Endothelial cell of umbilical vein (primary cell): ENCODE data around the gene SP9. TPM values are rescaled to one million over a fixed set of nuclear protein-coding genes. Genes with fewer than 3 reads are reported as not detected.

ENCODE experiments used
- BruUV-seq: library from RNA; stranded (reverse); fragments of 400-500 nt; replicated peaks from 2 replicates; lab custom pipeline; 2021; lab: Mats Ljungman, UMichigan
- CTCF ChIA-PET: fragments of 300-600, 350-600 bp; sonication (Branson Sonifier 250); formaldehyde crosslinking; loops from one replicate; lab custom pipeline; 2021; ENCODE audit warnings: antibody characterized with exemption, inconsistent platforms; lab: Charles Lee
- POLR2A ChIA-PET: fragments of 300-600, 350-600 bp; sonication (Branson Sonifier 250); formaldehyde crosslinking; loops from one replicate; lab custom pipeline; 2021; ENCODE audit warnings: antibody characterized with exemption, inconsistent platforms; lab: Charles Lee
- DNase-seq: peaks from one replicate; pipeline ENCODE4 v3.0.0-alpha.2; 2011; ENCODE audit warnings: low read depth, low spot score
- FAIRE-seq: peaks from 2 replicates; lab custom pipeline; 2011; peaks lifted over from hg19 to GRCh38; lab: Jason Lieb, UNC
- H2AFZ ChIP-seq: 2 replicates; pipeline ENCODE4 v1.6.0; 2012; ENCODE audit warnings: low read depth, low read length, control low read depth, inconsistent platforms
- H3K27ac ChIP-seq: 2 replicates; pipeline ENCODE4 v1.5.1; 2011; ENCODE audit warnings: low read depth, mild to moderate bottlenecking, control low read depth, low read length, moderate library complexity; ENCODE audit not compliant: insufficient read depth
- H3K27me3 ChIP-seq, 2 experiments: 2 replicates each; pipeline versions ENCODE4 v1.6.0 to v1.6.1; 2011; ENCODE audit warnings: low read length in 2 of 2, mixed read lengths in 1 of 2; ENCODE audit not compliant: control insufficient read depth in 2 of 2, insufficient read depth in 2 of 2
- H3K36me3 ChIP-seq, 2 experiments: 2 replicates in 1 of 2; 3 replicates in 1 of 2; pipeline ENCODE4 v1.5.1; 2011; ENCODE audit warnings: low read length in 2 of 2, mild to moderate bottlenecking in 1 of 2, moderate library complexity in 1 of 2; ENCODE audit not compliant: control insufficient read depth in 2 of 2, insufficient read depth in 2 of 2; ENCODE audit errors: extremely low read depth in 1 of 2
- H3K4me1 ChIP-seq: 3 replicates; pipeline ENCODE4 v1.5.1; 2011; ENCODE audit warnings: mild to moderate bottlenecking, low read length; ENCODE audit not compliant: control insufficient read depth, insufficient read depth; ENCODE audit errors: extremely low read depth
- H3K4me2 ChIP-seq: 2 replicates; pipeline ENCODE4 v1.6.1; 2011; ENCODE audit warnings: low read length, control low read depth, mixed read lengths; ENCODE audit not compliant: insufficient read depth
- H3K4me3 ChIP-seq, 3 experiments: fragments of 200-600 bp in 1 of 3; sonication (generic), shearing (Covaris generic) in 1 of 3; replicated peaks in 1 of 3; 2 replicates each; pipeline ENCODE4 v1.5.1; 2011 to 2016; ENCODE audit warnings: control low read depth in 3 of 3, low read length in 3 of 3, mild to moderate bottlenecking in 2 of 3, inconsistent platforms in 1 of 3, low read depth in 1 of 3, moderate library complexity in 1 of 3; ENCODE audit not compliant: insufficient read depth in 1 of 3
- H3K79me2 ChIP-seq: 2 replicates; pipeline ENCODE4 v1.6.0; 2012; ENCODE audit warnings: low read length, inconsistent platforms; ENCODE audit not compliant: control insufficient read depth, insufficient read depth
- H3K9ac ChIP-seq: replicated peaks from 2 replicates; pipeline ENCODE3; 2011; ENCODE audit warnings: low read length, control low read depth; ENCODE audit not compliant: insufficient read depth; ENCODE audit errors: extremely low read depth
- H3K9me1 ChIP-seq: replicated peaks from 3 replicates; pipeline ENCODE4 v1.6.0; 2011; ENCODE audit warnings: mild to moderate bottlenecking, low read length; ENCODE audit not compliant: control insufficient read depth, insufficient read depth; ENCODE audit errors: extremely low read depth
- H3K9me3 ChIP-seq: replicated peaks from 2 replicates; pipeline ENCODE4 v1.5.1; 2012; ENCODE audit warnings: low read length, inconsistent platforms; ENCODE audit not compliant: control insufficient read depth, insufficient read depth
- H4K20me1 ChIP-seq: replicated peaks from 2 replicates; pipeline ENCODE3; 2011; ENCODE audit warnings: mild to moderate bottlenecking, low read length; ENCODE audit not compliant: control insufficient read depth, insufficient read depth; ENCODE audit errors: extremely low read depth
- EZH2 ChIP-seq: IDR thresholded peaks from 2 replicates; pipeline ENCODE4 v1.6.1; 2012; ENCODE audit warnings: borderline replicate concordance, low read depth, mild to moderate bottlenecking, moderate library complexity, low read length, inconsistent platforms; ENCODE audit not compliant: severe bottlenecking
- GATA2 ChIP-seq: IDR thresholded peaks from 2 replicates; pipeline ENCODE4 v1.7.0; 2011; ENCODE audit warnings: low read depth, mild to moderate bottlenecking, moderate library complexity, mixed read lengths, low read length; ENCODE audit not compliant: insufficient read length, insufficient read depth
- JUN ChIP-seq: IDR thresholded peaks from 2 replicates; pipeline ENCODE4 v1.6.1; 2011; ENCODE audit warnings: borderline replicate concordance, low read depth; ENCODE audit not compliant: insufficient read length, insufficient read depth
- POLR2A ChIP-seq: IDR thresholded peaks from 2 replicates; pipeline ENCODE4 v1.6.1; 2012; ENCODE audit warnings: low read depth, mild to moderate bottlenecking, control low read depth, low read length
- dilution Hi-C: fragments of 300-500 bp; cut with MboI; formaldehyde crosslinking; loops from one replicate; pipeline ENCODE4 v1.15.0; 2019; ENCODE audit warnings: low sequenced_read_pairs; ENCODE audit not compliant: extremely low pct_ligation_motif_present
- intact Hi-C: fragments of 100-400 bp; cut with micrococcal nuclease; formaldehyde crosslinking; loops from one replicate; pipeline ENCODE4 v1.10.0; 2022
- polyA plus RNA-seq, 4 experiments: library from polyadenylated mRNA; depleted of rRNA in 3 of 4; stranded (reverse) in 3 of 4; unstranded in 1 of 4; fragments of >200 nt; gene quantifications; 2 replicates each; pipeline versions ENCODE4 v1.2.1 to v1.2.3, GENCODE V29; 2011 to 2012; ENCODE audit warnings: missing spikeins in 1 of 4
- total RNA-seq: library from RNA; stranded (reverse); gene quantifications from 2 replicates; pipeline ENCODE4 v1.2.3, GENCODE V29; 2021
- TF ChIP-seq, protein P1 (sequence below): IDR thresholded peaks from 2 replicates; pipeline ENCODE4 v1.6.1; 2011; ENCODE audit not compliant: insufficient read depth, insufficient read length

The SP9 gene
- total and polyA plus RNA-seq, 2 donors (not counting 3 experiments of a cell fraction or from before 2014, with no cell fraction given), result not detected

GRCh38 chr2:174333017-174333371 is 1.8 kb upstream of the SP9 start:
- H3K27me3 ChIP-seq, result peaks cover 88 to 96% of the 10 kb centered on the region in 2 experiments
- no TSS peak for BruUV-seq
- no peaks in the 10 kb centered on the region for H4K20me1 ChIP-seq
- no peak overlapping the region for H3K4me2 ChIP-seq
- H3K36me3 ChIP-seq, result no peaks in the 10 kb centered on the region
- FAIRE-seq (no peak), DNase-seq (no peak)
- no peak overlapping the region for H2AFZ ChIP-seq
- peaks cover 26% of the 10 kb centered on the region for H3K4me1 ChIP-seq
- H3K79me2 ChIP-seq, result no peaks in the 10 kb centered on the region
- no peak overlapping the region for H3K9ac ChIP-seq
- TF ChIP-seq JUN (no peak), GATA2 (no peak), POLR2A (no peak)
- ChIA-PET CTCF (no interaction called here), POLR2A (no interaction called here)
- H3K4me3 ChIP-seq, result no peak overlapping the region
- H3K9me3 ChIP-seq, result no peaks in the 10 kb centered on the region
- no peaks in the 10 kb centered on the region for H3K9me1 ChIP-seq
- intact Hi-C loops (no loop called here), dilution Hi-C loops (no loop called here)
- no peak overlapping the region for H3K27ac ChIP-seq

DNA sequence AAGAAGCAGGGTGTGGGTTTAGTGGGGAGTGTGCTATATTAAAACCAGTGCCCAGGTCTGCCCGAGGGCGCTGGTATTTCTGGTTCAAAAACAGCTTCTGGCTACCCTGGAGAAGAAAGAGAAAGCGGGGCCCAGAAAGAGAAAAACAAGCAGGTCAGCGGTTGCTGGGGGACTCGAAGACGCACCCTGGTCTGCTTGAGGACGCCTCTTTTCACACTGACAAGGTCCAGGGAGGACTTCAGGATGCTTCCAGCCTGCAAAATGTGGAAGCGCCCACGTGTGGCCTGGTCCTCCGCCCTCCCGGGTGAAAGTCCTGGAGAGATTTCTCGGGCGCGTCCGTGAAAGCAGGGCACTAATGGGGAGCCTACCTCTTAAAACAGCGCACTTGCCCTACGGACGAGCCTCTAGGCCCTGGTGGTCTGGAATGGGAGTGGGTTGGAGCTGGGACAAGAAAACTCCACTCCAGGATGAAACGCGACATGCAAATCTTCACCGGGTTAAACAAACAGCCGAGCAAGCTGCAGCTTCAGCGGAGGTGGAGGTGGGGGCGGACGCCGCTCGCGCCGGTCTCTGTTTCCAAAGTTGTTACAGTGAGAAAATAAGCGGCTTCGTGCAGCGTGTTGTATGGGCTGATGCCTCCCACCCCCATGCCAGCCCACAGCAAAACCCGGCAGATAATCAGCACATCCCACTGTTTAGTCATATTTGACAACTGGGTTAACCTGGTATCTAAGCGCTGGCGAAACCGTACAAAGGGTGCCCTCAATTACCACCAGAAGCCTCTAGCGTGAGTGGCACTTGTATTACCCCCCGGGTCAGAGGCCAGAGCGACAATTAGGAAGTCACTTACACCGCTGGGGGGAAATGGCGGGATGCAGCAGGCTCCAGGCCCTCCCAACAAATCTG is 1.1 kb upstream of the SP9 start:
- ChIA-PET CTCF (interaction anchor here (1.2 kb wide), 1 partner anchor 11 kb away, joined by 4 read pairs; no protein-coding TSS in a partner anchor), POLR2A (interaction anchor here (0.5 kb wide), 1 partner anchor 10 kb away, joined by 7 read pairs; no protein-coding TSS in a partner anchor)
- Histone ChIP-seq H3K9me3 (no peaks in the 10 kb centered on the region), H3K9ac (no peak overlapping the region), H3K9me1 (no peaks in the 10 kb centered on the region), H3K79me2 (no peaks in the 10 kb centered on the region), H3K4me3 (no peak overlapping the region), H3K4me1 (peaks cover 26% of the 10 kb centered on the region), H3K27ac (no peak overlapping the region), H2AFZ (no peak overlapping the region), H3K36me3 (no peaks in the 10 kb centered on the region), H3K4me2 (no peak overlapping the region), H3K27me3 (peaks cover 86 to 98% of the 10 kb centered on the region in 2 experiments), H4K20me1 (no peaks in the 10 kb centered on the region)
- TF ChIP-seq JUN, result no peak
- TF ChIP-seq, protein P1, sequence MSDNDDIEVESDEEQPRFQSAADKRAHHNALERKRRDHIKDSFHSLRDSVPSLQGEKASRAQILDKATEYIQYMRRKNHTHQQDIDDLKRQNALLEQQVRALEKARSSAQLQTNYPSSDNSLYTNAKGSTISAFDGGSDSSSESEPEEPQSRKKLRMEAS, result no peak
- TF ChIP-seq EZH2, result peak; percentile 95
- FAIRE-seq (no peak), DNase-seq (no peak)
- intact Hi-C loops, result no loop called here
- BruUV-seq, result no TSS peak
- dilution Hi-C loops, result no loop called here
